ENCODE results near the gene ANXA2. TPM values are rescaled to one million over a fixed set of nuclear protein-coding genes. Genes with fewer than 3 reads are reported as not detected.

ANXA2 gene
- total RNA-seq, 2 donors from 2014 or later = 752 to 812 TPM

- Histone ChIP-seq H3K36me3 (no peaks in the 10 kb centered on the region), H3K9me3 (no peaks in the 10 kb centered on the region), H3K27ac (no peak overlapping the region), H3K27me3 (replicated peaks; ENCODE audit: insufficient read depth) (no peaks in the 10 kb centered on the region), H3K4me3 (no peak overlapping the region), H3K4me1 (ENCODE audit: control insufficient read depth in 1 of 2, low read depth in 2 of 2) (no peaks in the 10 kb centered on the region)
- no peak for TF ChIP-seq CTCF (IDR thresholded peaks at IDR 0.05)
- DNase-seq (ENCODE audit: low spot score) = no peak
- ATAC-seq (ENCODE audit: insufficient number of reproducible peaks, low FRiP score, low read depth) = no peak
These were observed 74.5 kb downstream of the ANXA2 start for GRCh38 chr15:60323322-60323721.

GRCh38 chr15:60320365-60320764 lies 77.4 kb downstream of the ANXA2 start:
- ATAC-seq (ENCODE audit: insufficient number of reproducible peaks, low FRiP score, low read depth) = no peak
- no peaks in the 10 kb centered on the region for H3K4me1 ChIP-seq (ENCODE audit: control insufficient read depth in 1 of 2, low read depth in 2 of 2)

GRCh38 chr15:60318216-60318867 lies 79.4 kb downstream of the ANXA2 start:
- no peak for TF ChIP-seq CTCF (IDR thresholded peaks at IDR 0.05)

More at GRCh38 chr15:60320365-60320764, 77.4 kb downstream of the ANXA2 start:
- no peak overlapping the region for H3K27ac ChIP-seq
- no peak for DNase-seq (ENCODE audit: low spot score)
- H3K9me3 ChIP-seq = no peaks in the 10 kb centered on the region
- H3K36me3 ChIP-seq = no peaks in the 10 kb centered on the region
- no peaks in the 10 kb centered on the region for H3K27me3 ChIP-seq (replicated peaks; ENCODE audit: insufficient read depth)
- H3K4me3 ChIP-seq = no peak overlapping the region
- no peak for TF ChIP-seq CTCF (IDR thresholded peaks at IDR 0.05)

GRCh38 chr15:60316961-60317360 lies 80.8 kb downstream of the ANXA2 start:
- TF ChIP-seq CTCF (IDR thresholded peaks at IDR 0.05) = no peak
- Histone ChIP-seq H3K36me3 (no peaks in the 10 kb centered on the region), H3K27me3 (replicated peaks; ENCODE audit: insufficient read depth) (no peaks in the 10 kb centered on the region), H3K4me1 (ENCODE audit: control insufficient read depth in 1 of 2, low read depth in 2 of 2) (no peaks in the 10 kb centered on the region), H3K4me3 (no peak overlapping the region), H3K9me3 (no peaks in the 10 kb centered on the region), H3K27ac (no peak overlapping the region)
- ATAC-seq (ENCODE audit: insufficient number of reproducible peaks, low FRiP score, low read depth) (no peak), DNase-seq (ENCODE audit: low spot score) (no peak)

More at GRCh38 chr15:60318216-60318867, 79.4 kb downstream of the ANXA2 start:
- Histone ChIP-seq H3K4me1 (ENCODE audit: control insufficient read depth in 1 of 2, low read depth in 2 of 2) (no peaks in the 10 kb centered on the region), H3K9me3 (no peaks in the 10 kb centered on the region), H3K36me3 (no peaks in the 10 kb centered on the region), H3K27me3 (replicated peaks; ENCODE audit: insufficient read depth) (no peaks in the 10 kb centered on the region), H3K4me3 (no peak overlapping the region), H3K27ac (no peak overlapping the region)
- DNase-seq (ENCODE audit: low spot score) (no peak), ATAC-seq (ENCODE audit: insufficient number of reproducible peaks, low FRiP score, low read depth) (no peak)

- no peaks in the 10 kb centered on the region for H3K27me3 ChIP-seq (replicated peaks; ENCODE audit: insufficient read depth)
- no peak overlapping the region for H3K4me3 ChIP-seq
- no peaks in the 10 kb centered on the region for H3K36me3 ChIP-seq
- ATAC-seq (ENCODE audit: insufficient number of reproducible peaks, low FRiP score, low read depth) (no peak), DNase-seq (ENCODE audit: low spot score) (no peak)
- no peaks in the 10 kb centered on the region for H3K4me1 ChIP-seq (ENCODE audit: control insufficient read depth in 1 of 2, low read depth in 2 of 2)
- no peak for TF ChIP-seq CTCF (IDR thresholded peaks at IDR 0.05)
- H3K27ac ChIP-seq = no peak overlapping the region
- no peaks in the 10 kb centered on the region for H3K9me3 ChIP-seq
These were observed 81.9 kb downstream of the ANXA2 start for GRCh38 chr15:60315878-60316277.

Measured in thoracic aorta (tissue), 2 donors.